ENCODE data around the gene CYP2A7.
"Not testable (repeated sequence)": the region's sequence is repeated elsewhere in the genome, so short reads cannot be mapped to it uniquely, and the experiment has no call there.

The CYP2A7 gene

DNA sequence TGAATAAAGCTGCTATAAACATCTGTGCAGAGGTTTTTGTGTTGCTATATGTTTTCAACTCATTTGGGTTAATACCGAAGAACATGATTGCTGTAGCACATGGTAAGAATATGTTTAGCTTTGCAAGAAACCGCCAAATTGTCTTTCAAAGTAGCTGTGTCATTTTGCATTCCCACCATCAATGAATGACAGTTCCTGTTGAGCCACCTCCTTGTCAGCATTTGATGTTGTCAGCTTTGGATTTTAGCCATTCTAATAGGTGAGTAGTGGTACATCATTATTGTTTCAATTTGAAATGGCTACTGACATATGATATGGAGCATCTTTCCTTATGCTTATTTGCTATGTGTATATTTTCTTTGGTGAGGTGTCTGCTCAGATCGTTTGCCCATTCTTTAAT lies 40.0 kb downstream of the CYP2A7 start:
- DNase-seq (ENCODE audit: low spot score); in situ Hi-C loops (cut with MboI; ENCODE audit: low sequenced_read_pairs, unreplicated experiment): not testable (repeated sequence)

DNA sequence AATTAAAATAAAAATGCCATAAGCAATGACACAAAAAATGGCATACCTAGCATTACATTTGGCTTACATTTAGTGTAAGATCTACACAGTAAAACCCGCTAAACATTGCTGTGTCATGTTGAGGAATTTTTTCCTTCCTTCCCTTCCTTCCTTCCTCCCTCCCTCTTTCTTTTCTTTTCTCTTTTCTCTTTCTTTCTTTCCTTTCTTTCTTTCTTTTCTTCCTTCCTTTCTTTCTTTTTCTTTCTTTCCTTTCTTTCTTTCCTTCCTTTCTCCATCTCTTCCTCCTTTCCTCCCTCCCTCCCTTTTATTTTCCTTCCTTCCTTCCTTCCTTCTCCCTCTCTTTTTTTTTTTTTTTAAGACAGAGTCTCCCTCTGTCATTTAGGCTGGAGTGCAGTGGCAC lies 43.6 kb downstream of the CYP2A7 start:
- DNase-seq (ENCODE audit: low spot score); in situ Hi-C loops (cut with MboI; ENCODE audit: low sequenced_read_pairs, unreplicated experiment): not testable (repeated sequence)

DNA sequence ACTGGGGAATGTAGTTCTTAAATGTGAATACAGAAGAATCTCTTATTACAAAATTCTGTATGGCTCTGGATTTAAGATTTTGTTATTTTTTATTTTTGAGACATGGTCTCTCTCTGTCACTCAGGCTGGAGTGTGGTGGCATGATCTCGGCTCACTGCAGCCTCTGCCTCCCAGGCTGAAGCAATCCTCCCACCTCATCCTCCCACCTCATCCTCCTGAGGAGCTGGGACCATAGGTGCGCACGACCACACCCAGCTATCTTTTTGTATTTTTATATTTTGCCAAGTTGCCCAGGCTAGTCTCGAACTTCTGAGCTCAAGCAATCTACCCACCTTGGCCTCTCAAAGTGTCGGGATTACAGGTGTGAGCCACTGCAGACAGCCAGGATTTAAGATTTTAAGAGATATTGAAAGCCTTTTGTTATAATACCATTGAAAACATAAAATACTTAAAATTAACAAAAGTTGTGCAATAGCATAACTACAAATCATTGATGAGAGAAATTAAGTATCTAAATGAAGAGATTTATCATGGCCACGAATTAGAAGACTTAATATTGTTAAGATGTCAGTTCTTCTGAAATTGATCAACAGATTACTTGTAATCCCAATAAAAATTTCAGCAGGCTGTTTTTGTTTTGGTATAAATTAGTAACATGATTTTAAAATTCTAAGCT lies 45.1 kb downstream of the CYP2A7 start:
- in situ Hi-C loops (cut with MboI; ENCODE audit: low sequenced_read_pairs, unreplicated experiment), result no loop called here
- TF ChIP-seq, protein P1, sequence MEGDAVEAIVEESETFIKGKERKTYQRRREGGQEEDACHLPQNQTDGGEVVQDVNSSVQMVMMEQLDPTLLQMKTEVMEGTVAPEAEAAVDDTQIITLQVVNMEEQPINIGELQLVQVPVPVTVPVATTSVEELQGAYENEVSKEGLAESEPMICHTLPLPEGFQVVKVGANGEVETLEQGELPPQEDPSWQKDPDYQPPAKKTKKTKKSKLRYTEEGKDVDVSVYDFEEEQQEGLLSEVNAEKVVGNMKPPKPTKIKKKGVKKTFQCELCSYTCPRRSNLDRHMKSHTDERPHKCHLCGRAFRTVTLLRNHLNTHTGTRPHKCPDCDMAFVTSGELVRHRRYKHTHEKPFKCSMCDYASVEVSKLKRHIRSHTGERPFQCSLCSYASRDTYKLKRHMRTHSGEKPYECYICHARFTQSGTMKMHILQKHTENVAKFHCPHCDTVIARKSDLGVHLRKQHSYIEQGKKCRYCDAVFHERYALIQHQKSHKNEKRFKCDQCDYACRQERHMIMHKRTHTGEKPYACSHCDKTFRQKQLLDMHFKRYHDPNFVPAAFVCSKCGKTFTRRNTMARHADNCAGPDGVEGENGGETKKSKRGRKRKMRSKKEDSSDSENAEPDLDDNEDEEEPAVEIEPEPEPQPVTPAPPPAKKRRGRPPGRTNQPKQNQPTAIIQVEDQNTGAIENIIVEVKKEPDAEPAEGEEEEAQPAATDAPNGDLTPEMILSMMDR (IDR thresholded peaks at IDR 0.05; ENCODE audit: borderline replicate concordance, control extremely low read depth, extremely low read depth, insufficient read depth, missing control alignments), result no peak
- no peak for DNase-seq (ENCODE audit: low spot score)

DNA sequence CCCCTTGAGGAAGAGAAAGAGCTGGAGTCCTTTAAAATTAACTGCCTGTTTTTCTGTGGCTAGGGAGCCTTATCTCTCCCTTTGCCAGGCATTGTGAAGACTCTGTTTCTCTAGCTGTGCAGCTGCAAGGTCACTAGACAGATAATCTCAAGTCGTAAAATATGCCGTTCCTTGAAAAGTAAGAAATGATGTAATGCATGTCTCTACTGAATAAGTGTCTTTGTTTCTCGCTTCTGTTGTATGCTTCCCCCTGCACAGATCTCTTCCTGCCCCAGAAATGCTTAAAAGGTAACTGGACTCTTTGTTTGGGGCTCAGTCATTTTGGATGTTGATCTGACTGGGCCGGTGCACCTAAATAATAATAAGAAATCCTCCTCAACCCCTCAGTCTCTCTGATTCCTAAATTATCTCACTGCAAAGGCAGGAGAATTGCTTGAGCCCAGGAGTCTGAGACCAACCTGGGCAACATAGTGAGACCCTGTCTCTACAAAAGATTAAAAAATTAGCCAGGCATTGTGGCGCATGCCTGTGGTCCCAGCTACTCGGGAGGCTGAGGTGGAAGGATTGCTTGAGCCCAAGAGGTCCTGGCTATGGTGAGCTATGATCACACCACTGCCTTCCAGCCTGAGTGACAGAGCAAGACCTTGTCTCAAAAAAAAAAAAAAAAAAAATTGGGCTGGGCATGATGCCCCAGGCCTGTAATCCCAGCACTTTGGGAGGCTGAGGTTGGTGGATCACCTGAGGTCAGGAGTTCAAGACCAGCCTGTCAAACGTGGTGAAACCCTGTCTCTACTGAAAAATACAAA lies 48.1 kb downstream of the CYP2A7 start:
- DNase-seq (ENCODE audit: low spot score); in situ Hi-C loops (cut with MboI; ENCODE audit: low sequenced_read_pairs, unreplicated experiment): not testable (repeated sequence)

DNA sequence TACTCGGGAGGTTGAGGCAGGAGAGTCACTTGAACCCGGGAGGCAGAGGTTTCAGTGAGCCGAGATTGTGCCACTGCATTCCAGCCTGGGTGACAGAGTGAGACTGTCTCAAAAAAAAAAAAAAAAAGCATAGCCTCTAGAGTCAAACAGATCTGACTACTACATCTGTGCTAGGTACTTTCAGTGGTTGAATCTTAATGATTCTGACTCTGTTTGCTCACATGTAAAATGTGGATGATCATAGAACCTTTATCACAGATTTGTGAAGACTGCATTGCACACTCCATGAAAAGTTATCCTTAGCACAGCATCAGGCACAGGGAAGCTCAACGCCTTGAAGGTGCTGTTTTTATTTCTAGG lies 49.6 kb downstream of the CYP2A7 start:
- in situ Hi-C loops (cut with MboI; ENCODE audit: low sequenced_read_pairs, unreplicated experiment); DNase-seq (ENCODE audit: low spot score): not testable (repeated sequence)

DNA sequence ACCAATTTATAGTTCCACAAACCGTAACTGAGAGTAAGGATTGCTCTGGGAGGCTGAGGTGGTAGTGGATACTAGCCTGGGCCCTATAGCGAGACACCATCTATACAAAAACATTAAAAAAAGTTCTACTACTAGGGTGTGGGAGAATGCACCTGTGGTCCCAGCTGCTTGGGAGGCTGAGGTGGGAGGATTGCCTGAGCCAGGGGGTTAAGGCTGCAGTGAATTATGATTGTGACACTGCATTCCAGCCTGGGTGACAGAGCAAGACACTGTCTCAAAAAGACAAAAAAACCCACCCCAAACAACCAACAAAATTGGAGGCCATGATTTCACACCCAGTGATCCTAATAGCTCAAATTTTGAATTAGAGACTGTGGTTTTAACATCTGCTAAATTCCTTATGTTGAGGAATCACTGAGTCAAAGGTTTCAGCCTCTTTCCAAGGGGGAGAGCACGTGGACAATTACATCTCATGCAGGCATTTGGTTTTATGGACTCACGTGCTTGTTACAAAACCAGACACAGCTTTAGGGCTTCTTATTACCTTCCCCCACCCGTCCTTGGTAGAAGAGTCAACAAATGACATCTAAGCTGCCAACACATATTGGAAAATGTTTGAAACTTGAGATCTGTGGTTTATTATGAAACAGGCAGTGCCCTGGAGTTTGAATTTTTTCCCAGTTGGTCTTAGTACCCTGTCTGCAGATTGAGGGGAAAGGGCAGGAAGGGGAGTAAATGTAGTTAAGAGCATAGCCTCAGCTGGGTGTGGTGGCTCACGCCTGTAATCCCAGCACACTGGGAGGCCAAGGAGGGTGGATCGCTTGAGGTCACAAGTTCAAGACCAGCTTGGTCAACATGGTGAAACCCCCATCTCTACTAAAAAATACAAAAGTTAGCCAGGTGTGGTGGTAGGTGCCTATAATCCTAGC lies 50.3 kb downstream of the CYP2A7 start:
- no peak for DNase-seq (ENCODE audit: low spot score)
- in situ Hi-C loops (cut with MboI; ENCODE audit: low sequenced_read_pairs, unreplicated experiment), result no loop called here
- TF ChIP-seq, protein P1 (IDR thresholded peaks at IDR 0.05; ENCODE audit: borderline replicate concordance, control extremely low read depth, extremely low read depth, insufficient read depth, missing control alignments), result no peak

DNA sequence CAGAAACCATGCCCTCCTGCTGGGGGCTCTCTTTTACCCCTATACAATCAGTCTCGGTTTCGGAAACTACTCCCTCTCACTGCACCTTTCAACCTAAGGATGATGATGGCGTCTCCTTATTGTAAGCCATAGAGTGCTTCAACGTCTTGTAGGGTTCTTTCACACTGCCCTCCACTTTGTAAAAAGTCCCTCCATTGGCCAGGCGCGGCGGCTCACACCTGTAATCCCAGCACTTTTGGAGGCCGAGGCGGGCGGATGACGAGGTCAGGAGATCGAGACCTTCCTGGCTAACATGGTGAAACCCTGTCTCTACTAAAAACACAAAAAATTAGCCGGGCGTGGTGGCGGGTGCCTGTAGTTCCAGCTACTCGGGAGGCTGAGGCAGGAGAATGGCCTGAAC lies 51.3 kb downstream of the CYP2A7 start:
- in situ Hi-C loops (cut with MboI; ENCODE audit: low sequenced_read_pairs, unreplicated experiment); DNase-seq (ENCODE audit: low spot score): not testable (repeated sequence)

DNA sequence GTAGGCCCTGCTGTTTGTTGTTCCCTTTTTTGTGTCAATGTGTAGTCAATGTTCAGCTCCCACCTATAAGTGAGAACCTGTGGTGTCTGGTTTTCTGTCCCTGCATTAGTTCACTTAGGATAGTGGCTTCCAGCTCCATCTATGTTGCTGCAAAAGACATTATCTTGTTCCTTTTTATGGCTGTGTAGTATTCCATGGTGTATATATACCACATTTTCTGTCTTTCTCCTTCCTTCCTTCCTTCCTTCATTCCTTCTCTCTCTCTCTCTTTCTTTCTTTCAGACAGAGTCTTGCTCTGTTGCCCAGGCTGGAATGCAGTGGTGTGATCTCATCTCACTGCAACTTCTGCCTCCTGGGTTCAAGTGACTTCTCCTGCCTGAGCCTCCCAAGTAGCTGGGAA lies 52.8 kb downstream of the CYP2A7 start:
- TF ChIP-seq, protein P1 (IDR thresholded peaks at IDR 0.05; ENCODE audit: borderline replicate concordance, control extremely low read depth, extremely low read depth, insufficient read depth, missing control alignments), result no peak
- in situ Hi-C loops (cut with MboI; ENCODE audit: low sequenced_read_pairs, unreplicated experiment), result no loop called here
- no peak for DNase-seq (ENCODE audit: low spot score)
